Inflammatory macrophage treated with lipopolysaccharide for 1 hour (primary cell): ENCODE measurements around the gene PRDM16.

Experiments used
- DNase-seq, 2 donors: peaks; one replicate each; pipeline ENCODE4 v3.0.0-alpha.2; 2020 to 2022

Gene PRDM16

GRCh38 chr1:3249231-3249630 lies 180.2 kb downstream of the PRDM16 start:
- no peak for DNase-seq

GRCh38 chr1:3249631-3250501 lies 180.9 kb downstream of the PRDM16 start:
- DNase-seq: no peak

GRCh38 chr1:3250624-3251023 lies 181.6 kb downstream of the PRDM16 start:
- DNase-seq: no peak

GRCh38 chr1:3251099-3251806 lies 182.2 kb downstream of the PRDM16 start:
- DNase-seq: no peak

- DNase-seq: no peak
Measured at GRCh38 chr1:3251807-3252428, 182.9 kb downstream of the PRDM16 start.

- no peak for DNase-seq
Measured at GRCh38 chr1:3255680-3256079, 186.7 kb downstream of the PRDM16 start.

- DNase-seq: no peak
Measured at GRCh38 chr1:3257788-3258187, 188.8 kb downstream of the PRDM16 start.

- DNase-seq: no peak
Measured at GRCh38 chr1:3258386-3259003, 189.5 kb downstream of the PRDM16 start.

- DNase-seq: no peak
Measured at GRCh38 chr1:3259020-3259419, 190.0 kb downstream of the PRDM16 start.

- DNase-seq: no peak
Measured at GRCh38 chr1:3261007-3261968, 192.3 kb downstream of the PRDM16 start.

- no peak for DNase-seq
Measured at GRCh38 chr1:3261969-3262579, 193.1 kb downstream of the PRDM16 start.

- no peak for DNase-seq
Measured at GRCh38 chr1:3262681-3263286, 193.8 kb downstream of the PRDM16 start.

- no peak for DNase-seq
Measured at GRCh38 chr1:3263790-3264189, 194.8 kb downstream of the PRDM16 start.

- no peak for DNase-seq
Measured at GRCh38 chr1:3264456-3264855, 195.5 kb downstream of the PRDM16 start.

GRCh38 chr1:3265835-3266805 lies 197.1 kb downstream of the PRDM16 start:
- no peak for DNase-seq

GRCh38 chr1:3266870-3267549 lies 198.0 kb downstream of the PRDM16 start:
- DNase-seq: no peak

GRCh38 chr1:3267550-3268270 lies 198.7 kb downstream of the PRDM16 start:
- no peak for DNase-seq

GRCh38 chr1:3268281-3268680 lies 199.3 kb downstream of the PRDM16 start:
- no peak for DNase-seq
